GM10847 (cell line): ENCODE measurements around the gene TFPT.
A peak's percentile ranks its signal among the peaks of the same experiment; 100 is the strongest.

Experiments
- POLR2A ChIP-seq: IDR thresholded peaks from 2 replicates; pipeline ENCODE4 v1.6.1; 2011; ENCODE audit not compliant: insufficient read length; ENCODE audit errors: extremely low read depth

The TFPT gene

DNA sequence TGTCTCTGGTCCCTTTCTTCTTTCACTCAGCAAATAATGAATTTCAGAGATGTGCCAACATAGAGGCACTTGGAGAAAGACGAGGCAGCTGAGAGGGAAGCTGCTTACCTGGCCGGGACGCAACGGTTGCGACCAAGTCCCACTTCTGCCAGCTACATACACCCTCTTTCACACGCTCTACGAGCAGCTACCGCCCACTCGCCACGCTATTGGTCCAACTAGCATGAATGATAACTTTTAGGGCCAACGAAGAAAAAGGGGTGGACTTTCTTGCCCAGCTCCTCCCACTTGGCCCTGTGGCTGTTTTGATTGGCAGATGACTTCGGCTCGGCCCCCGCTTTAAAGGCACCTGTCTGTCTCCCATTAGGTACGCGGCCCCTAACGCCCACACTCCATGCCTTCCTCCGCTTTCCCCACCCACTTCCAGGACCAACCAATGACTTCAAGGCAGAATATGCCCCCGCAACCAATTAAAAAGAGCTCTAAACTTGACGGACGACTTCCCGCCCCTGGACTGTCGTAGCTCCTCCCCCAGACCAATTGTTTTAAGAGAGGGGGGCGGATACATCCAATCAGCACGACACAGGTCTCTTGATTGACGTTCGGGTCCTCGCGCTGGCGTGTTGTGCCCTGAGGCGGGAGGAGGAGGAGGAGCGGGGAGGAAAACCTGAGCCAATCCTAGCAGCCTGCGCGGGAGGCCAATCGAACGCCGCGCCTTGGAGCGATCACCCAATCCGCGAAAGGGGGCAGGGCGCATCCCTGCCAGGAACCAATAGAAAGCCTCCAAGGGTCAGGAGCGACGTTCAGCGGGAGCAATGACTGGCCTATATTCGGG lies 21.6 kb upstream of the TFPT start:
- peak; percentile 84 for TF ChIP-seq POLR2A

DNA sequence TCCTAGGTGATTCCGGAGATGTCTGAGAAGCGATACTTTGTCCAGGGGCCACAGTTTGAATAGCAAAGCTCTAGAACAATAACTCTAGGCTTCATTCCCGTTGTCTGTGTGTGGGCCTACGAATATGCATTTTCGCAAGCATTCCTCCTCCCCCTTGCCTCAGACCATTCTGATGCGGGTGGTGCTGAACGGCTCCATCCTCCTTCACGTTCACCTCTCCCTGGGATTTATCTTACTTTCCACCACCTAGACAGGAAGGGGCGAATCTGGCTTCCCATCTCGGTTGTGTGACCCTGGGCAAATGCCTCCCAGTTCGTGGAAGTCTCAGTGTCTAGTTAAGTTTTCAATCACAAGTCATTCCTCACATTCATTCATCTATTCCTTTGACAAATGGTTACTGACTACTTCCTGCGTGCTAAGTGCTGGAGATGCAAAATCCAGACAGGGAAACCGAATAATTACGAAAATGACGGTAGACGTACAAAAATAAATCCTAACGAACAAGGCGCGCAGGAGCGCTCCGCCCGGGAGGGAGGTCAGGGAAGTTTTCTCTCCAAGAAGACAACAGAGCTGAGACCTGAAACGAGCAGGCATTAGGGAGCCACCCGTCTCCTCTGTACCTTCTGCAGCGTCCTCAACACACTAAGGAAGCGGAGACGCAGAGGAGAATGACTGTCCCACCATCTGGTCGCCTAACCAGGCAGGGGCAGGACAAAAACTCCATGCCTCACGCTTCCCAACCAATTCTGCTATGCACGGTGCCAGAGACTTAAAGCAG lies 20.8 kb upstream of the TFPT start:
- TF ChIP-seq POLR2A = no peak

GRCh38 chr19:54133957-54134590 lies 18.6 kb upstream of the TFPT start:
- no peak for TF ChIP-seq POLR2A

GRCh38 chr19:54133312-54133956 lies 18.0 kb upstream of the TFPT start:
- TF ChIP-seq POLR2A = no peak

- TF ChIP-seq POLR2A = no peak
Measured at GRCh38 chr19:54129617-54129996, 14.2 kb upstream of the TFPT start.

- TF ChIP-seq POLR2A = no peak
Measured at GRCh38 chr19:54128796-54129616, 13.5 kb upstream of the TFPT start.

DNA sequence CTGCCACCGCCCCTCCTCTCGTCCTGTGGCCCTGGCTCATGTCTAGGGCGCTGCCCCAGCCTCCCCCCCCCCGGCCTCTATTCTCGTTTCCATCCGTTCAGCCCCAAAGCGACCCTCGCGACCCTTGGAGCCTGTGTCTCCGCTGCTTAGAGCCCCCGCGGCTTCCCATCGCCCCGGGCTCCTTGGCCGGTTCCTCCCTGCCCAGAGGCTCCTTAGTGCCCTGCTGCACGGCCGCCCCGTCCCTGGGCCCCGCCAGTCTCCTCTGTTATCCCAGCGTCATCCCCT lies 12.9 kb upstream of the TFPT start:
- no peak for TF ChIP-seq POLR2A

- TF ChIP-seq POLR2A = no peak
Measured at GRCh38 chr19:54127688-54128440, 12.4 kb upstream of the TFPT start.

GRCh38 chr19:54125713-54126112 lies 10.3 kb upstream of the TFPT start:
- no peak for TF ChIP-seq POLR2A

GRCh38 chr19:54124393-54124792 lies 8.9 kb upstream of the TFPT start:
- no peak for TF ChIP-seq POLR2A

GRCh38 chr19:54123682-54124081 lies 8.2 kb upstream of the TFPT start:
- no peak for TF ChIP-seq POLR2A

DNA sequence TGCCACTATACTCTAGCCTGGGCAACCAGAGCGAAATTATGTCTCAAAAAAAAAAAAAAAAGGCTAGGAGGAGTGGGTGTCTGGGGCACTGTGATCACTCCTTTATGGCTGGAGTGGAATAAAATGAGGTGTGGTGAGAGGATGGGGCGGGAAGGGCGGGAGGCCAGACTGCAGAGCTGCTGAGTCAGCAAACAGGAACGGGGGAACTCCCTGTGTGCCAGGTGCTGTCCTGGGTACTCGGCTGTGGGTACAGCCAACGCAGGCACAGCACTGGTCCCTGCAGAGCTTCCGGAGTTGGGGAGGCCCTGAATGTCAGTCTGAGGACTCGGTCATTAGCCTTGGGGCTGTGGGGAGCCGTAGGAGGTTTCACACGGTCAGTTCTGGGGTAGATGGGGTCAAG lies 5.8 kb upstream of the TFPT start:
- no peak for TF ChIP-seq POLR2A

DNA sequence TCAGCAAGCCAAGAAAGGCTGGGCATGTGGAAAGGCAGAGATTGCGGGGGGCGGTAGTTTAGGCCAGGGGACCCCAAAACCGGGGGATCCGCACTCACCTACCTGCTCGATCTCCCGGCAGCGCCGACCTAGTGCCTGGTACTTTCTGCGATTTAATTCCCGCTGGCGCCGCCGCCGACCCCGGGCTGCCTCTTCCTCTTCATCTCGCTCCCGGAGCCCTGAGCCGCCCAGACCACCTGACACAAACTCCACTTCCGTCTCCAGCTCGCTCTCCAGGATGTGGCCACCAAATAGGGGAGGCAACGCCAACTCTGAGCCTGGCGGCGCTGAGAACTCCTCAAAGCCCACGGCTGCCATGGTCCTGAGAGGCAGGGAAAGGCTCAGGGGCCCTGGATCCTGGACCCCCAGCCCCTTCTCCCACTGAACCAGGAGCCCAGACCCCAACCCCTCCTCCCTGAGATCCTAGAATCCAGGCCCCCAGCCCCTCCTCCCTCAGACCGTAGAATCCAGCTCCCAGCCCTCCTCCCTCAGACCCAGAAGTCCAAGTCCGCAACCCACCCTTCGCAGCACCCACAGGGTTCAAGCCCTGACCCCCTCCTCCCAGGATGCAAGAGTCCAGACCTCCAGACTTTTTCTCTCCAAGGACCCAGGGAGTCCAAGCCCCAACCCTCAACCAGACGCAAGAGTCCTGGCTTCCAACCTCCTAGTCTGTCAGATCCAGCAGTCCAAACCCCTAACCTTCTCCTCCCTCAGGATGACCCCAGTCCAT lies 933 bp downstream of the TFPT start:
- TF ChIP-seq POLR2A = peak; percentile 39
